ENCODE results near the gene BDKRB2. TPM values are rescaled to one million over a fixed set of nuclear protein-coding genes. Genes with fewer than 3 reads are reported as not detected.

Gene BDKRB2
- total RNA-seq, 1 donor from 2014 or later: 0.49 TPM

- TF ChIP-seq CTCF (IDR thresholded peaks at IDR 0.05; ENCODE audit: borderline replicate concordance): no peak
- intact Hi-C loops (cut with micrococcal nuclease): no loop called here
- H3K4me1 ChIP-seq: no peaks in the 10 kb centered on the region
- H3K27me3 ChIP-seq (ENCODE audit: low read depth): no peaks in the 10 kb centered on the region
- DNase-seq: no peak
- H3K4me3 ChIP-seq: no peak overlapping the region
- H3K9me3 ChIP-seq (replicated peaks): no peaks in the 10 kb centered on the region
- no peak overlapping the region for H3K27ac ChIP-seq (replicated peaks)
- no peaks in the 10 kb centered on the region for H3K36me3 ChIP-seq
Observed at GRCh38 chr14:96160076-96160912, 44.3 kb upstream of the BDKRB2 start.

GRCh38 chr14:96160913-96161310 lies 43.7 kb upstream of the BDKRB2 start:
- no peak for DNase-seq
- no peak overlapping the region for H3K27ac ChIP-seq (replicated peaks)
- H3K4me1 ChIP-seq: no peaks in the 10 kb centered on the region
- H3K4me3 ChIP-seq: no peak overlapping the region
- intact Hi-C loops (cut with micrococcal nuclease): no loop called here
- H3K9me3 ChIP-seq (replicated peaks): no peaks in the 10 kb centered on the region
- no peak for TF ChIP-seq CTCF (IDR thresholded peaks at IDR 0.05; ENCODE audit: borderline replicate concordance)
- no peaks in the 10 kb centered on the region for H3K36me3 ChIP-seq
- H3K27me3 ChIP-seq (ENCODE audit: low read depth): peaks cover 5% of the 10 kb centered on the region

GRCh38 chr14:96161636-96162035 lies 43.0 kb upstream of the BDKRB2 start:
- no peak for TF ChIP-seq CTCF (IDR thresholded peaks at IDR 0.05; ENCODE audit: borderline replicate concordance)
- Histone ChIP-seq H3K27ac (replicated peaks) (no peak overlapping the region), H3K4me1 (no peaks in the 10 kb centered on the region), H3K36me3 (no peaks in the 10 kb centered on the region), H3K27me3 (ENCODE audit: low read depth) (peaks cover 12% of the 10 kb centered on the region), H3K4me3 (no peak overlapping the region), H3K9me3 (replicated peaks) (no peaks in the 10 kb centered on the region)
- intact Hi-C loops (cut with micrococcal nuclease): no loop called here
- DNase-seq: no peak

DNA sequence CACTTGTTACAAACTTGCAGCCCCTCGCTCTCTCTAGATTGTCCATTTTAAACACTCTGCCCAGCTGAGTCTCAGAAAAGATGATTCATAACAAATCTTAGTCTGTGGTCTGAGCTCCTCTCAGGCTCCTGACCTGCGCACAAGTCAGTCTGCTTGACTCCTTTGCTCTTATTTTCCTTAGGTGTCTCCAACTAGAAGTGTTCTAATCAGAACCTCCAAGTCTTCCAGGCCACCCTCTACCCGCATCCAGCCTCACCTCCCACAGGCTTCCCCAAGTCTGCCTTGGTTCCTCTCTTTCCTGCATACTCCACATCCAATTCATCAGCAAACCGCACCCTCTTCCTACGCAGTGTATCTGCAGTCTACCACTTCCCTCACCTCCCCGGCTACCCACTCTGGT lies 42.4 kb upstream of the BDKRB2 start:
- no peaks in the 10 kb centered on the region for H3K36me3 ChIP-seq
- intact Hi-C loops (cut with micrococcal nuclease): no loop called here

DNA sequence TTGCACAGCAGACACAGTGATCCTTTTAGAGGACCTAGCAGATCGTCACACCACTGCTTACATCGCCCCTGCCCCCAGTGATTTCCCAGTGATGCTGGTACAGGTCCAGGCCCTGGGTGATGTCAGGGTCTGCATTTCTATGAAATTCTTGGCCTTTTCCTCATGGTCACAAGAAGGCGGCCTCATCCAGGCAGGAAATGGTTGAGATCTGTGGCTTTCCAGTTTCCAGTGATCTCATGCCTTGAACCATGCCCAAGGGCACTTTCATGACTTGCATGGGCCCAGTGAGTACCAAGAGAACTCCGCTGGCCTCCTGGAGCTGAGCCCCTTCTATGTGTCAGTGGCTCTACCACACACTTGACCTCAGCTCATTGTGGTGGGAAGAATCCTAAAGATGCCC lies 41.9 kb upstream of the BDKRB2 start:
- Histone ChIP-seq H3K27me3 (ENCODE audit: low read depth) (peaks cover 23% of the 10 kb centered on the region), H3K27ac (replicated peaks) (no peak overlapping the region), H3K9me3 (replicated peaks) (no peaks in the 10 kb centered on the region), H3K36me3 (no peaks in the 10 kb centered on the region), H3K4me1 (no peaks in the 10 kb centered on the region), H3K4me3 (no peak overlapping the region)
- intact Hi-C loops (cut with micrococcal nuclease): no loop called here
- no peak for DNase-seq
- TF ChIP-seq CTCF (IDR thresholded peaks at IDR 0.05; ENCODE audit: borderline replicate concordance): no peak

More for the DNA sequence above, 42.4 kb upstream of the BDKRB2 start:
- no peaks in the 10 kb centered on the region for H3K4me1 ChIP-seq
- no peaks in the 10 kb centered on the region for H3K9me3 ChIP-seq (replicated peaks)
- TF ChIP-seq CTCF (IDR thresholded peaks at IDR 0.05; ENCODE audit: borderline replicate concordance): no peak
- no peak overlapping the region for H3K27ac ChIP-seq (replicated peaks)
- H3K27me3 ChIP-seq (ENCODE audit: low read depth): peaks cover 18% of the 10 kb centered on the region
- no peak overlapping the region for H3K4me3 ChIP-seq
- no peak for DNase-seq

Data from left ventricle myocardium inferior (tissue), 1 donor.